ENCODE data around the gene CYS1.
"Not testable (repeated sequence)": the region's sequence is repeated elsewhere in the genome, so short reads cannot be mapped to it uniquely, and the experiment has no call there.

The CYS1 gene

DNA sequence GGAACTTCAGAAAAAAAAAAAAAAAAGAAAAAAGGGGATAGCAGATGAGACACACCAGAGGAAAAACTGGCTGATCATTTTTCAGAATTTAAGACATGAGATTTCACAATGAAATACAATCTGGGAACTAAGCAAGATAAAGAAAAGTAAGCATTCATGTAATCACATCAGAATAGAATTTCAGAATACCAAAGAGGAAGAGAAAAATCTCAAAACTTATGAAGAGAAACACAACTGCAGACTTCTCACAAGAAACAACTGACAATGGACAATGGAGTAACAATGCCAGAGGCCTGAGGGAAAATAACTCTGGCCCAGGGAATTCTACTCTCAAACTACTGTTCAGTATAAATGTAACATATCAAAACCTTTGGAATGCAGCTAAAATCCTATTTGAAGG, 29.1 kb upstream of the CYS1 start:
- Histone ChIP-seq H3K9ac (ENCODE audit: low read length) (no peak overlapping the region), H2AFZ (ENCODE audit: low read length) (no peak overlapping the region), H3F3A (ENCODE audit: insufficient read depth, low read length) (no peaks in the 10 kb centered on the region), H3K27ac (ENCODE audit: low read depth, low read length, poor library complexity, severe bottlenecking) (no peak overlapping the region), H3K36me3 (ENCODE audit: insufficient read depth, low read length) (no peaks in the 10 kb centered on the region; the same call in 1 of the 2 replicates), H3K4me3 (ENCODE audit: low read depth, low read length, poor library complexity, severe bottlenecking) (no peak overlapping the region), H4K20me1 (ENCODE audit: insufficient read depth, low read length) (no peaks in the 10 kb centered on the region), H3K27me3 (ENCODE audit: insufficient read depth, low read length) (no peaks in the 10 kb centered on the region), H3K79me2 (ENCODE audit: insufficient read depth, low read length) (no peaks in the 10 kb centered on the region), H3K9me3 (ENCODE audit: low read length) (no peaks in the 10 kb centered on the region), H3K4me2 (ENCODE audit: low read length) (no peak overlapping the region), H3K4me1 (ENCODE audit: insufficient read depth, low read length, severe bottlenecking) (no peaks in the 10 kb centered on the region), H3K9me2 (ENCODE audit: low read depth, low read length) (no peaks in the 10 kb centered on the region)
- no peak for TF ChIP-seq EZH2 (IDR thresholded peaks at IDR 0.05; ENCODE audit: borderline replicate concordance, low read length)
- TF ChIP-seq, protein P1, sequence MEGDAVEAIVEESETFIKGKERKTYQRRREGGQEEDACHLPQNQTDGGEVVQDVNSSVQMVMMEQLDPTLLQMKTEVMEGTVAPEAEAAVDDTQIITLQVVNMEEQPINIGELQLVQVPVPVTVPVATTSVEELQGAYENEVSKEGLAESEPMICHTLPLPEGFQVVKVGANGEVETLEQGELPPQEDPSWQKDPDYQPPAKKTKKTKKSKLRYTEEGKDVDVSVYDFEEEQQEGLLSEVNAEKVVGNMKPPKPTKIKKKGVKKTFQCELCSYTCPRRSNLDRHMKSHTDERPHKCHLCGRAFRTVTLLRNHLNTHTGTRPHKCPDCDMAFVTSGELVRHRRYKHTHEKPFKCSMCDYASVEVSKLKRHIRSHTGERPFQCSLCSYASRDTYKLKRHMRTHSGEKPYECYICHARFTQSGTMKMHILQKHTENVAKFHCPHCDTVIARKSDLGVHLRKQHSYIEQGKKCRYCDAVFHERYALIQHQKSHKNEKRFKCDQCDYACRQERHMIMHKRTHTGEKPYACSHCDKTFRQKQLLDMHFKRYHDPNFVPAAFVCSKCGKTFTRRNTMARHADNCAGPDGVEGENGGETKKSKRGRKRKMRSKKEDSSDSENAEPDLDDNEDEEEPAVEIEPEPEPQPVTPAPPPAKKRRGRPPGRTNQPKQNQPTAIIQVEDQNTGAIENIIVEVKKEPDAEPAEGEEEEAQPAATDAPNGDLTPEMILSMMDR (IDR thresholded peaks at IDR 0.05; ENCODE audit: low read length) = no peak

DNA sequence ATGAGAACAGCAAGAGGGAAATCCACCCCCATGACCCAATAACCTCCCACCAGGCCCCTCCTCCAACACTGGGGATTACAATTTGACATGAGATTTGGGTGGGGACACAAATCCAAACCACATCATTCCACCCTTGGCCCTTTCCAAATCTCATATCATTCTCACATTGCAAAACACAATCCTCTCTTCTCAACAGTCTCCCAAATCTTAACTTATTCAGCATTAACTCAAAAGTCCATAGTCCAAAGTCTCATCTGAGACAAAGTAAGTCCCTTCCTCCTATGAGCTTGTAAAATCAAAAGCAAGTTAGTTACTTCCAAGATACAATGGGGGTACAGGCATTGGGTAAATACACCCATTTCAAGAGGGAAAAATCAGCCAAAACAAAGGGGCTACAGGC, 24.7 kb upstream of the CYS1 start:
- H3K79me2 ChIP-seq (ENCODE audit: insufficient read depth, low read length); H4K20me1 ChIP-seq (ENCODE audit: insufficient read depth, low read length); H2AFZ ChIP-seq (ENCODE audit: low read length); H3K9ac ChIP-seq (ENCODE audit: low read length); H3K9me3 ChIP-seq (ENCODE audit: low read length); H3K4me3 ChIP-seq (ENCODE audit: low read depth, low read length, poor library complexity, severe bottlenecking); H3K27me3 ChIP-seq (ENCODE audit: insufficient read depth, low read length); H3K27ac ChIP-seq (ENCODE audit: low read depth, low read length, poor library complexity, severe bottlenecking); H3K9me2 ChIP-seq (ENCODE audit: low read depth, low read length); H3K4me2 ChIP-seq (ENCODE audit: low read length); H3K4me1 ChIP-seq (ENCODE audit: insufficient read depth, low read length, severe bottlenecking); H3F3A ChIP-seq (ENCODE audit: insufficient read depth, low read length); H3K36me3 ChIP-seq (ENCODE audit: insufficient read depth, low read length): not testable (repeated sequence)

DNA sequence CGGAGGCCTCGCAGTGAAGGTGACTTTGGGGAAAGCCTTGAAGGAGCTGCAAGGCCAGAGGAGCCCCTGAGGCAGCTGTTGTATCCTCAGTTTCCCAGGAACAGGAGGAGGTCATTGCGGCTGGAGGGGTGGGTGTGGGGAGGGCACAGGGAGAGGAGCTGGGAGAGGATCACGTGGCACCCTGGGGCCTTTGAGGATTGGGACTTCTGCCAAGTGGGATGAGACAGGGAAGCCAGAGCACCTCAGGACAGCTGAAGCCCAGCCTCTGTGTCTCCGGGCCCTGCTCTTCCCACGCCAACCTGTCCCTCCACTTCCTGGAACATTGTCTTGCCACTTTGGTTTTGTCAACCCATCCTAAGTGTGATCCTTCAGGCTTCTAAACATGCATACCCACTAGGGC, 23.0 kb upstream of the CYS1 start:
- peaks cover 2% of the 10 kb centered on the region for H3K27me3 ChIP-seq (ENCODE audit: insufficient read depth, low read length)
- no peak overlapping the region for H3K27ac ChIP-seq (ENCODE audit: low read depth, low read length, poor library complexity, severe bottlenecking)
- TF ChIP-seq, protein P1 (IDR thresholded peaks at IDR 0.05; ENCODE audit: low read length) = no peak
- no peak for TF ChIP-seq EZH2 (IDR thresholded peaks at IDR 0.05; ENCODE audit: borderline replicate concordance, low read length)
- H3K36me3 ChIP-seq (ENCODE audit: insufficient read depth, low read length) = no peaks in the 10 kb centered on the region; the same call in 1 of the 2 replicates
- H3K9me2 ChIP-seq (ENCODE audit: low read depth, low read length) = no peaks in the 10 kb centered on the region
- H3K9me3 ChIP-seq (ENCODE audit: low read length) = no peaks in the 10 kb centered on the region
- no peaks in the 10 kb centered on the region for H3F3A ChIP-seq (ENCODE audit: insufficient read depth, low read length)
- H3K4me2 ChIP-seq (ENCODE audit: low read length) = no peak overlapping the region
- no peak overlapping the region for H3K9ac ChIP-seq (ENCODE audit: low read length)
- no peaks in the 10 kb centered on the region for H3K4me1 ChIP-seq (ENCODE audit: insufficient read depth, low read length, severe bottlenecking)
- no peak overlapping the region for H3K4me3 ChIP-seq (ENCODE audit: low read depth, low read length, poor library complexity, severe bottlenecking)
- no peaks in the 10 kb centered on the region for H4K20me1 ChIP-seq (ENCODE audit: insufficient read depth, low read length)
- no peaks in the 10 kb centered on the region for H3K79me2 ChIP-seq (ENCODE audit: insufficient read depth, low read length)
- no peak overlapping the region for H2AFZ ChIP-seq (ENCODE audit: low read length)

- no peak overlapping the region for H3K4me3 ChIP-seq (ENCODE audit: low read depth, low read length, poor library complexity, severe bottlenecking)
- peaks cover 6% of the 10 kb centered on the region for H3K27me3 ChIP-seq (ENCODE audit: insufficient read depth, low read length)
- no peak overlapping the region for H3K27ac ChIP-seq (ENCODE audit: low read depth, low read length, poor library complexity, severe bottlenecking)
- TF ChIP-seq, protein P1 (IDR thresholded peaks at IDR 0.05; ENCODE audit: low read length) = no peak
- no peak for TF ChIP-seq EZH2 (IDR thresholded peaks at IDR 0.05; ENCODE audit: borderline replicate concordance, low read length)
- no peaks in the 10 kb centered on the region for H3K9me3 ChIP-seq (ENCODE audit: low read length)
- H3K4me2 ChIP-seq (ENCODE audit: low read length) = no peak overlapping the region
- H3K4me1 ChIP-seq (ENCODE audit: insufficient read depth, low read length, severe bottlenecking) = no peaks in the 10 kb centered on the region
- no peak overlapping the region for H3K9ac ChIP-seq (ENCODE audit: low read length)
- H3K36me3 ChIP-seq (ENCODE audit: insufficient read depth, low read length) = no peaks in the 10 kb centered on the region; the same call in 1 of the 2 replicates
- H3K79me2 ChIP-seq (ENCODE audit: insufficient read depth, low read length) = no peaks in the 10 kb centered on the region
- H4K20me1 ChIP-seq (ENCODE audit: insufficient read depth, low read length) = no peaks in the 10 kb centered on the region
- no peaks in the 10 kb centered on the region for H3K9me2 ChIP-seq (ENCODE audit: low read depth, low read length)
- H2AFZ ChIP-seq (ENCODE audit: low read length) = no peak overlapping the region
- H3F3A ChIP-seq (ENCODE audit: insufficient read depth, low read length) = no peaks in the 10 kb centered on the region
These were observed 21.3 kb upstream of the CYS1 start for GRCh38 chr2:10101491-10101890.

All from OCI-LY1 (cell line).